CD14-positive monocyte (primary cell): ENCODE measurements around the gene FBXO8. TPM values are rescaled to one million over a fixed set of nuclear protein-coding genes. Genes with fewer than 3 reads are reported as not detected.

ENCODE experiments used
- DNase-seq, 3 donors: peaks; one replicate each; pipeline ENCODE4 v3.0.0-alpha.2; 2011 to 2022
- H2AFZ ChIP-seq: 2 replicates; pipeline ENCODE4 v1.6.0; 2012; ENCODE audit warnings: mild to moderate bottlenecking, low read depth, low read length, inconsistent platforms; ENCODE audit not compliant: insufficient read depth, poor library complexity, severe bottlenecking
- H3K27ac ChIP-seq, 2 donors: 1 replicate in 1 of 2; 2 replicates in 1 of 2; pipeline ENCODE4 v1.5.1; 2012 to 2013; ENCODE audit warnings: low read length in 2 of 2, control low read depth in 1 of 2, inconsistent platforms in 1 of 2, low read depth in 1 of 2, mild to moderate bottlenecking in 1 of 2
- H3K27me3 ChIP-seq, 2 donors: one replicate each; pipeline versions ENCODE4 v1.6.0 to v1.6.1; 2011 to 2013; ENCODE audit warnings: low read length in 2 of 2; ENCODE audit not compliant: control insufficient read depth in 2 of 2, insufficient read depth in 2 of 2
- H3K36me3 ChIP-seq, 2 donors: replicated peaks in 1 of 2; 1 replicate in 1 of 2; 2 replicates in 1 of 2; pipeline versions ENCODE4 v1.5.1 to v1.6.1; 2012 to 2013; ENCODE audit warnings: low read length in 2 of 2, control low read depth in 1 of 2, inconsistent platforms in 1 of 2, mild to moderate bottlenecking in 1 of 2; ENCODE audit not compliant: insufficient read depth in 2 of 2, control insufficient read depth in 1 of 2
- H3K4me1 ChIP-seq, 2 donors: 1 replicate in 1 of 2; 2 replicates in 1 of 2; pipeline versions ENCODE4 v1.5.1 to v1.6.1; 2012 to 2013; ENCODE audit warnings: low read length in 2 of 2, control low read depth in 1 of 2, inconsistent platforms in 1 of 2, mild to moderate bottlenecking in 1 of 2, moderate library complexity in 1 of 2; ENCODE audit not compliant: insufficient read depth in 2 of 2, control insufficient read depth in 1 of 2
- H3K4me2 ChIP-seq: replicated peaks from 2 replicates; pipeline ENCODE3; 2012; ENCODE audit warnings: low read length, moderate library complexity, mild to moderate bottlenecking; ENCODE audit not compliant: poor library complexity, severe bottlenecking; ENCODE audit errors: extremely low read depth
- H3K4me3 ChIP-seq, 3 experiments: fragments of 200-600 bp in 1 of 3; sonication (generic) in 1 of 3; replicated peaks in 1 of 3; 1 replicate in 2 of 3; 2 replicates in 1 of 3; pipeline ENCODE4 v1.5.1; 2011 to 2013; ENCODE audit warnings: low read length in 3 of 3, mild to moderate bottlenecking in 3 of 3, control low read depth in 2 of 3, low read depth in 2 of 3, inconsistent platforms in 1 of 3, moderate library complexity in 1 of 3
- H3K79me2 ChIP-seq: 2 replicates; pipeline ENCODE4 v1.6.0; 2012; ENCODE audit warnings: mild to moderate bottlenecking, control low read depth, inconsistent platforms, low read length, moderate library complexity; ENCODE audit not compliant: insufficient read depth
- H3K9ac ChIP-seq: 2 replicates; pipeline ENCODE4 v1.6.0; 2017; ENCODE audit warnings: low read length, mild to moderate bottlenecking; ENCODE audit not compliant: insufficient read depth, poor library complexity, severe bottlenecking
- H3K9me3 ChIP-seq, 2 donors: replicated peaks in 1 of 2; 1 replicate in 1 of 2; 2 replicates in 1 of 2; pipeline versions ENCODE4 v1.5.1 to v1.6.1; 2012 to 2013; ENCODE audit warnings: low read length in 2 of 2, control low read depth in 1 of 2; ENCODE audit not compliant: control insufficient read depth in 1 of 2, insufficient read depth in 1 of 2
- H4K20me1 ChIP-seq: 2 replicates; pipeline ENCODE4 v1.6.0; 2012; ENCODE audit warnings: mild to moderate bottlenecking, low read length, control low read depth, moderate library complexity; ENCODE audit not compliant: insufficient read depth
- H3K27ac Mint-ChIP-seq, 7 donors: one replicate each; pipeline ENCODE4 v1.8.0; 2020; ENCODE audit warnings: mild to moderate bottlenecking in 7 of 7, mixed read lengths in 7 of 7, moderate library complexity in 6 of 7, inconsistent platforms in 2 of 7
- H3K27me3 Mint-ChIP-seq, 3 donors: one replicate each; pipeline ENCODE4 v1.8.0; 2021 to 2022; ENCODE audit warnings: low read depth in 3 of 3, mild to moderate bottlenecking in 3 of 3, mixed read lengths in 3 of 3, moderate library complexity in 3 of 3, inconsistent platforms in 1 of 3
- H3K36me3 Mint-ChIP-seq, 2 donors: one replicate each; pipeline ENCODE4 v1.8.0; 2020; ENCODE audit warnings: mixed read lengths in 2 of 2, inconsistent platforms in 1 of 2, mild to moderate bottlenecking in 1 of 2
- H3K4me1 Mint-ChIP-seq: one replicate; pipeline ENCODE4 v1.8.0; 2020; ENCODE audit warnings: mild to moderate bottlenecking, mixed read lengths
- H3K4me3 Mint-ChIP-seq, 2 donors: one replicate each; pipeline ENCODE4 v1.8.0; 2020; ENCODE audit warnings: mild to moderate bottlenecking in 2 of 2, mixed read lengths in 2 of 2, moderate library complexity in 1 of 2
- H3K9me3 Mint-ChIP-seq, 7 donors: one replicate each; pipeline ENCODE4 v1.8.0; 2020 to 2022; ENCODE audit warnings: mixed read lengths in 7 of 7, mild to moderate bottlenecking in 6 of 7, moderate library complexity in 6 of 7, inconsistent platforms in 2 of 7
- WGBS: methylation state at CpG from one replicate; pipeline ENCODE4 v1.1.5; 2013; ENCODE audit warnings: missing lambda C conversion rate; ENCODE audit not compliant: insufficient coverage; 5-methylcytosine and 5-hydroxymethylcytosine counted together
- intact Hi-C, 2 donors: fragments of 100-400 bp; cut with micrococcal nuclease; formaldehyde crosslinking; loops; one replicate each; pipeline versions ENCODE4 v1.15.0 to v1.15.1; 2023
- polyA plus RNA-seq, 3 donors: library from polyadenylated mRNA; depleted of rRNA in 1 of 3; unstranded in 2 of 3; stranded (reverse) in 1 of 3; fragments of 300-500 nt in 2 of 3; fragments of >200 nt in 1 of 3; fragmentation: Illumina TruSeq in 2 of 3; gene quantifications; 1 replicate in 2 of 3; 2 replicates in 1 of 3; pipeline ENCODE4 v1.2.3, GENCODE V29; 2012 to 2021
- TF ChIP-seq, protein P1 (sequence below): fragments of 200-600 bp; IDR thresholded peaks from one replicate; pipeline ENCODE4 v1.8.0; 2022; ENCODE audit warnings: antibody characterized with exemption, mild to moderate bottlenecking

The FBXO8 gene
- polyA plus RNA-seq, 3 donors = 3.9 to 6.5 (median 5.4) TPM

DNA sequence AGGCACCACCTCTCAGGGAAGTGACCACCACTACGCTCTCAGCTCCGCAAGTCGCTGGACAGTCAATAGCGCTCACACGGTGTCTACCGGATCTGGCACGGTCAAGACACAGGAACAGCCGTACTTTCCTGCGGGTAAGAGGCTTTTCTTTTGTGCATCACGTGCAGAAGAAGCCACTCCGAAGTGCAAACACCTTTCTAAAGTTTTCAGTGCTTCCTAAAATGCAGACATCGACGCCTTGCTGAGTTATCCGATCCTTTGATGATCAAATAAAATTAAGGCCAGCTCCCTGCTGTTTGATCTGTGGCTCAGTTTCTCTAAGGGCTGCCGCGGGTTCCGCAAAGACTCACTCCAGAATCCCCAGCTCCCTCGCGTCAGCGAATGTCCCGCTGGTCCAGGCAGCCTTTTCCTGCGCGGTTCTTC, 71.8 kb downstream of the FBXO8 start:
- Mint-ChIP-seq H3K27me3 (peaks cover 79 to 83% (median 79%) of the 10 kb centered on the region in 3 donors), H3K9me3 (peaks cover 0 to 28% (median 13%) of the 10 kb centered on the region in 7 donors), H3K4me1 (peaks cover 24% of the 10 kb centered on the region), H3K4me3 (peak overlapping the region; percentile 48 to 87), H3K36me3 (peaks cover 8 to 13% of the 10 kb centered on the region in 2 donors), H3K27ac (peak overlapping the region in 1 of 7 donors; percentile 40)
- TF ChIP-seq, protein P1, sequence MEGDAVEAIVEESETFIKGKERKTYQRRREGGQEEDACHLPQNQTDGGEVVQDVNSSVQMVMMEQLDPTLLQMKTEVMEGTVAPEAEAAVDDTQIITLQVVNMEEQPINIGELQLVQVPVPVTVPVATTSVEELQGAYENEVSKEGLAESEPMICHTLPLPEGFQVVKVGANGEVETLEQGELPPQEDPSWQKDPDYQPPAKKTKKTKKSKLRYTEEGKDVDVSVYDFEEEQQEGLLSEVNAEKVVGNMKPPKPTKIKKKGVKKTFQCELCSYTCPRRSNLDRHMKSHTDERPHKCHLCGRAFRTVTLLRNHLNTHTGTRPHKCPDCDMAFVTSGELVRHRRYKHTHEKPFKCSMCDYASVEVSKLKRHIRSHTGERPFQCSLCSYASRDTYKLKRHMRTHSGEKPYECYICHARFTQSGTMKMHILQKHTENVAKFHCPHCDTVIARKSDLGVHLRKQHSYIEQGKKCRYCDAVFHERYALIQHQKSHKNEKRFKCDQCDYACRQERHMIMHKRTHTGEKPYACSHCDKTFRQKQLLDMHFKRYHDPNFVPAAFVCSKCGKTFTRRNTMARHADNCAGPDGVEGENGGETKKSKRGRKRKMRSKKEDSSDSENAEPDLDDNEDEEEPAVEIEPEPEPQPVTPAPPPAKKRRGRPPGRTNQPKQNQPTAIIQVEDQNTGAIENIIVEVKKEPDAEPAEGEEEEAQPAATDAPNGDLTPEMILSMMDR = no peak
- 8% methylated on average over 21 of the region's 23 CpGs for WGBS
- intact Hi-C loops = loop anchor here in 1 of 2 donors (5.0 kb wide), 1 partner anchor 679 kb away; the partner anchor contains the start of gene HAND2
- Histone ChIP-seq H4K20me1 (no peaks in the 10 kb centered on the region), H3K4me3 (peak overlapping the region in 1 of 3 experiments; percentile 23), H3K4me1 (peaks cover 0 to 12% of the 10 kb centered on the region in 2 donors), H3K27me3 (peaks cover 81 to 85% of the 10 kb centered on the region in 2 donors), H3K9me3 (peaks cover 6 to 43% of the 10 kb centered on the region in 2 donors), H3K79me2 (no peaks in the 10 kb centered on the region), H2AFZ (no peak overlapping the region), H3K9ac (no peak overlapping the region), H3K36me3 (no peaks in the 10 kb centered on the region), H3K4me2 (peak overlapping the region; percentile 38), H3K27ac (no peak overlapping the region)
- DNase-seq = no peak

DNA sequence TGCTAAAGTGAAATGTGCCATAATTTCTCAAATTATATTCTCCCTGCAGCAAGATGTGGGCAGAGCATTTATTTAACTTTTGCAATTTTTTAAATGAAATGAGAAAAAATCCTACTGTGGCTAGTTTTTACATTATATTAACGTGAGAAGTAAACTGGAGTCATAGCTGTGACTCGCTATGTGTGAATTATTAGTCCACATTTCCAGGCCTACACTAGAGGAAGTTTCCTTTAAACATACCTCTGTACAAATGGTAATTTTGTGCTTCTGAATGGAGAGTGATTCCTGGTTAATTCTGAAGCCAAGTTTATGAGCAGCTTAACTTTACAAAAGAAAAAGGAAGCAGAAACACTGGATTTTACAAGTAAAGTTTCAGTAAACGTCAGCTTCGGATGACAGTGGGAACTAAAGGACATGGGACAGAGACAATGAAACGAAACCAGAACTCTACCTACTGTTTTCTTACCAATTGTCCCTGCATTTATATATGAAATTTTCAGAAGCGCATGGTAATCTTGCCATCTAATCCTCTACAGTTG, 72.4 kb downstream of the FBXO8 start:
- no peak overlapping the region for H3K27ac ChIP-seq
- peaks cover 6 to 37% of the 10 kb centered on the region in 2 donors for H3K9me3 ChIP-seq
- no peaks in the 10 kb centered on the region for H3K36me3 ChIP-seq
- peaks cover 8 to 12% of the 10 kb centered on the region in 2 donors for H3K36me3 Mint-ChIP-seq
- no peak overlapping the region for H3K27ac Mint-ChIP-seq
- no peak overlapping the region for H3K4me2 ChIP-seq
- H2AFZ ChIP-seq = no peak overlapping the region
- 50% methylated on average over 1 of the region's 6 CpGs for WGBS
- intact Hi-C loops = loop anchor here in 1 of 2 donors (5.0 kb wide), 1 partner anchor 679 kb away; the partner anchor contains the start of gene HAND2
- no peak overlapping the region for H3K9ac ChIP-seq
- peaks cover 24% of the 10 kb centered on the region for H3K4me1 Mint-ChIP-seq
- peaks cover 0 to 23% (median 11%) of the 10 kb centered on the region in 7 donors for H3K9me3 Mint-ChIP-seq
- H3K4me3 ChIP-seq = no peak overlapping the region
- peak overlapping the region in 1 of 2 donors; percentile 87 for H3K4me3 Mint-ChIP-seq
- H4K20me1 ChIP-seq = no peaks in the 10 kb centered on the region
- H3K79me2 ChIP-seq = no peaks in the 10 kb centered on the region
- H3K27me3 Mint-ChIP-seq = peaks cover 76 to 82% (median 79%) of the 10 kb centered on the region in 3 donors
- DNase-seq = no peak
- peaks cover 78 to 85% of the 10 kb centered on the region in 2 donors for H3K27me3 ChIP-seq
- peaks cover 0 to 12% of the 10 kb centered on the region in 2 donors for H3K4me1 ChIP-seq
- TF ChIP-seq, protein P1 = no peak
